ENCODE measurements around the gene IL36B. TPM values are rescaled to one million over a fixed set of nuclear protein-coding genes. Genes with fewer than 3 reads are reported as not detected.

IL36B gene
- total RNA-seq, 1 donor from 2014 or later = not detected

DNA sequence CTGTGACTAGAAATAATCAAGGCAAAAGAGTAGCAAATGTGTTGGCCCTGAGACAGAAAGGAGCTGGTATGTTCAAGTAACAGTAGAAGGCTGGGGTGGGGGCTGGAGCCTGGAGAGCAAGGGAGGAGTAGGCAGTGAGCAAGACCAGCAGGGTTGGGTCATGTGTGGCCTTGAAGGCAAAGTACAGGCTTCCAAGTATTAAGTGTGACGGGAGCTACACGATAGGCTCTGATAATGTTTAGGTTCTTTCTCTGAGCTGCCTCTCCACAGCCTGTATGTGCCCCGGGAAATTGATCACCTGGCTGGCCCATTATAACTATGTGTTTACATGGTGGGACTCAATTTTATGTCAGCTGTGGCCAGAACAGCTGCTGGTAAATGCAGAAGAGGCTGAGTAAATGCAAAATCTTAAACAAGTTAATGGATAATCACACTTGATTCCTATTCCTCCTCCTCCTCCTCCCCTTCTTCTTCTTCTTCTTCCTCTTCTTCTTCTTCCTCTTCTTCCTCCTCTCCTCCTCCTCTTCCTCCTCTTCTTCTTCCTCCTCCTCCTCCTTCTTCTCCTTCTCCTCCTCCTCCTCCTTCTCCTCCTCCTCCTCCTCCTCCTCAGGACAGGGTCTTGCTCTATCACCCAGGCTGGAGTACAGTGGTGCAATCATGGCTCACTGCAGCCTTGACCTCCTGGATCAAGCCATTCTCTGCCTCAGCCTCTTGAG, 24.4 kb upstream of the IL36B start:
- no peak for DNase-seq (ENCODE audit: low read depth)

DNA sequence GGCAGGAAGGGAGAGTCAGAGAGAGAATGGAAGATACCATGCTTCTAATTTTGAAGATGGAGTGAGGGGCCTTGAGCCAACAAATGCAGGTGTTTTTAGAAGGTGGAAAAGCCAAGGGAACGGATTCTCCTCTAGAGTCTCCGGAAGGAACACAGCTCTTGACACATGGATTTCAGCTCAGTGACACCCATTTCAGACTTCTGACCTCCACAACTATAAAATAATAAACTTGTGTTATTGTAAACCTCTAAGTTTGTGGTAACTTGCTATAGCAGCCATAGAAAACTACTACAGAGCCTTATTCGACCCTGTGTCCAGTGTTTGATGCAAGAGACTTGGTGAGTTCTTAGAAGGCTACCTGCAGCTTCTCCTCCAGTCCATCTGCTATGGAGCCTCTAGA, 22.9 kb upstream of the IL36B start:
- TF ChIP-seq, protein P1, sequence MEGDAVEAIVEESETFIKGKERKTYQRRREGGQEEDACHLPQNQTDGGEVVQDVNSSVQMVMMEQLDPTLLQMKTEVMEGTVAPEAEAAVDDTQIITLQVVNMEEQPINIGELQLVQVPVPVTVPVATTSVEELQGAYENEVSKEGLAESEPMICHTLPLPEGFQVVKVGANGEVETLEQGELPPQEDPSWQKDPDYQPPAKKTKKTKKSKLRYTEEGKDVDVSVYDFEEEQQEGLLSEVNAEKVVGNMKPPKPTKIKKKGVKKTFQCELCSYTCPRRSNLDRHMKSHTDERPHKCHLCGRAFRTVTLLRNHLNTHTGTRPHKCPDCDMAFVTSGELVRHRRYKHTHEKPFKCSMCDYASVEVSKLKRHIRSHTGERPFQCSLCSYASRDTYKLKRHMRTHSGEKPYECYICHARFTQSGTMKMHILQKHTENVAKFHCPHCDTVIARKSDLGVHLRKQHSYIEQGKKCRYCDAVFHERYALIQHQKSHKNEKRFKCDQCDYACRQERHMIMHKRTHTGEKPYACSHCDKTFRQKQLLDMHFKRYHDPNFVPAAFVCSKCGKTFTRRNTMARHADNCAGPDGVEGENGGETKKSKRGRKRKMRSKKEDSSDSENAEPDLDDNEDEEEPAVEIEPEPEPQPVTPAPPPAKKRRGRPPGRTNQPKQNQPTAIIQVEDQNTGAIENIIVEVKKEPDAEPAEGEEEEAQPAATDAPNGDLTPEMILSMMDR (conservative IDR thresholded peaks at IDR 0.05; ENCODE audit: low read depth, low read length) = no peak
- no peak for DNase-seq (ENCODE audit: low read depth)
- no peak overlapping the region for H3K4me3 ChIP-seq (ENCODE audit: low read depth, low read length)

More for the DNA sequence above, 24.4 kb upstream of the IL36B start:
- H3K4me3 ChIP-seq (ENCODE audit: low read depth, low read length) = no peak overlapping the region
- TF ChIP-seq, protein P1 (conservative IDR thresholded peaks at IDR 0.05; ENCODE audit: low read depth, low read length) = no peak

DNA sequence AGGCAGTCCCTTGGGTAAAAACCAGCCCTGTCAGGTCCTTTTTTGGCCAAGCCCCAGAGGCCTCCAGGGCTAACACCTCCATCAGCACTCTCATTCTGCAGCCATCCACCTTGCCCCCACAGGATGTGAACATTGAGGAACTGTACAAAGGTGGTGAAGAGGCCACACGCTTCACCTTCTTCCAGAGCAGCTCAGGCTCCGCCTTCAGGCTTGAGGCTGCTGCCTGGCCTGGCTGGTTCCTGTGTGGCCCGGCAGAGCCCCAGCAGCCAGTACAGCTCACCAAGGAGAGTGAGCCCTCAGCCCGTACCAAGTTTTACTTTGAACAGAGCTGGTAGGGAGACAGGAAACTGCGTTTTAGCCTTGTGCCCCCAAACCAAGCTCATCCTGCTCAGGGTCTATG, 22.4 kb upstream of the IL36B start:
- no peak overlapping the region for H3K4me3 ChIP-seq (ENCODE audit: low read depth, low read length)
- DNase-seq (ENCODE audit: low read depth) = no peak
- TF ChIP-seq, protein P1 (conservative IDR thresholded peaks at IDR 0.05; ENCODE audit: low read depth, low read length) = no peak

DNA sequence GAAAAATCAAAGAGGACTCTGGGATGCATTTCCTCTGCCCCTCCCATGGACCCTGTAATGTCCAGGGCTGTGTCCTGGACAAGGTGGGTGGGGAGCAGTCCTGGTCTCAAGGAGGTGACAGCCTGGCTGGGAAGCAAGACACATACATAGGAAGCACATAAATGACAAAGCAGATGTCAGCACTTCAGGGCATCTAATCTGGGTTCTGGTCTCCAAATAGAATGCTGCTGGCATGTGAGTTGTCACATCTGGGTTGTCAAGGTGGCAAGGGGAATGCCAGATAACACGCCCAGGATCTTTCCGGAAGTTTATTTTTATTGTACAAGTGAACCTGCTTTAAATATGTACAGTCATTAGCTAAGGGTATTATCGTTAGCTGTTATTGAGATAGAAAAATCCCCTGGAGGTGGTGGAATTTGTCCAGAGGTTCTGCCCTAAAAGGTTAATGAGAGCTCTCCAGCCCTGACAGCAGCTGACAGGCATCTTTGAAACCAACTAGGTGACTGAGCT, 20.7 kb upstream of the IL36B start:
- TF ChIP-seq, protein P1 (conservative IDR thresholded peaks at IDR 0.05; ENCODE audit: low read depth, low read length) = no peak

DNA sequence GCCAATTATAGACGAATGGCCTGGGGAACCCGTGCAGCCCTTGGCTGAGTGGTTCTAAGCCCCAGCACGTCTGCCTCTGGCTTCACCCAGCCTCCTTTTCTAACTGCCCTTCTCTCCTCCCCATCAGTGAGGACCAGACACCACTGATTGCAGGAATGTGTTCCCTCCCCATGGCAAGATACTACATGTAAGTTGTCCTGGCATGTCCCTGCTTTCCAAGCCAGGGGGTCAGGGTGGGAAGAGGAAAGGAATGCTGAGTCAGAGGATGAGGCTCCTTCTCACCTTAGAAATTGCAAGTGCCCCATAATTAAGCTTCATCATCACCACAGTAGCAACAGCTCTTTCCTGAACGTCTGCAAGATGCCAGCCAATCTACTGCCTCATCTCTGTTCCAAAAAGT, 19.9 kb upstream of the IL36B start:
- TF ChIP-seq, protein P1 (conservative IDR thresholded peaks at IDR 0.05; ENCODE audit: low read depth, low read length) = no peak
- no peak overlapping the region for H3K4me3 ChIP-seq (ENCODE audit: low read depth, low read length)
- no peak for DNase-seq (ENCODE audit: low read depth)

More for the DNA sequence above, 20.7 kb upstream of the IL36B start:
- H3K4me3 ChIP-seq (ENCODE audit: low read depth, low read length) = no peak overlapping the region
- DNase-seq (ENCODE audit: low read depth) = no peak

DNA sequence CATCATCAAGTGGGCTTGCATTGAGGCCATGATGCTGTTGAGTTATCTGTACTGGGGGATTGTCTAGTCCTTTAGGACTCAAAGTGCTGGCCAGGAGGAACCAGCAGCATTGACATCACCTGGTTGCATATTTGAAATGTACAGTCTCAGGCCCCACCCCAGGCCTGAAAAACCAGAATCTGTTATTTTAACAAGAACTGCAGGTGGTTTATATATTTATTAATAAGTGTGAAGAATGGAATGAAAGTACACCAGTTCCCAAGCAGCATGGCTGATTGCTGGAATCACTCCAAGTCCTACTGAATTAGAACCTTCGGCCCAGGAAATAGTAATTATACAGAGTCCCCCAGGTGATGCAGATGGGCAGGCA, 17.9 kb upstream of the IL36B start:
- no peak overlapping the region for H3K4me3 ChIP-seq (ENCODE audit: low read depth, low read length)
- no peak for DNase-seq (ENCODE audit: low read depth)
- TF ChIP-seq, protein P1 (conservative IDR thresholded peaks at IDR 0.05; ENCODE audit: low read depth, low read length) = no peak
